DOHH2 (cell line): ENCODE data around the gene ZNF684.

Experiments
- CTCF ChIP-seq: fragments of 200-600 bp; sonication (generic); IDR thresholded peaks from one replicate; pipeline ENCODE4 v1.5.1; 2014; ENCODE audit warnings: antibody characterized with exemption, mild to moderate bottlenecking, low read depth, low read length; ENCODE audit not compliant: poor library complexity, severe bottlenecking
- EZH2phosphoT487 ChIP-seq: fragments of 200-600 bp; sonication (generic); IDR thresholded peaks from 2 replicates; pipeline ENCODE4 v1.6.1; 2017; ENCODE audit warnings: borderline replicate concordance, mild to moderate bottlenecking, antibody characterized with exemption, low read length, moderate library complexity, mixed read lengths

DNA sequence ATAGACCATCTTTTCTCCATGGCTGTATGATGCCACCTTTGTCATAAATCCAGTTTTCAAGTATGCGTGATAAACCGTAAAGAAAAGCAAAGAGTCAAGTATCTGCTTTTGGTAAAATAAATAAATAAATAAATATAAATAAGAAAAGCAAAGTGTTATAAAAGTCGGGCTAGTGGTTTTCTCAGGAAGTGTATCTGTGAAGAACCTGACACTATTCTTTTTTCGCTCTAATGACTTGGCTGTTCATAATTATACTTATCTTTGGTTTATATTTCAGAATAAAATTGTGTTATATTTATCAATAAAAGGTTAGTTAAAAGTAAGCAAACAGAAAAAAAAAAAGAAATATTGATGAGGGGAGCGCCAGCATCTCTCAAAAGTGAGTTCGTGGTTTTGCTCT is 23.5 kb upstream of the ZNF684 start:
- TF ChIP-seq CTCF (no peak), EZH2phosphoT487 (no peak)
